Endothelial cell of umbilical vein (primary cell): ENCODE measurements around the gene CDC34. TPM values are rescaled to one million over a fixed set of nuclear protein-coding genes. Genes with fewer than 3 reads are reported as not detected.

ENCODE experiments used
- BruUV-seq: library from RNA; stranded (reverse); fragments of 400-500 nt; replicated peaks from 2 replicates; lab custom pipeline; 2021; lab: Mats Ljungman, UMichigan
- CTCF ChIA-PET: fragments of 300-600, 350-600 bp; sonication (Branson Sonifier 250); formaldehyde crosslinking; loops from one replicate; lab custom pipeline; 2021; ENCODE audit warnings: antibody characterized with exemption, inconsistent platforms; lab: Charles Lee
- POLR2A ChIA-PET: fragments of 300-600, 350-600 bp; sonication (Branson Sonifier 250); formaldehyde crosslinking; loops from one replicate; lab custom pipeline; 2021; ENCODE audit warnings: antibody characterized with exemption, inconsistent platforms; lab: Charles Lee
- DNase-seq: peaks from one replicate; pipeline ENCODE4 v3.0.0-alpha.2; 2011; ENCODE audit warnings: low read depth, low spot score
- FAIRE-seq: peaks from 2 replicates; lab custom pipeline; 2011; peaks lifted over from hg19 to GRCh38; lab: Jason Lieb, UNC
- H2AFZ ChIP-seq: 2 replicates; pipeline ENCODE4 v1.6.0; 2012; ENCODE audit warnings: low read depth, low read length, control low read depth, inconsistent platforms
- H3K27ac ChIP-seq: 2 replicates; pipeline ENCODE4 v1.5.1; 2011; ENCODE audit warnings: low read depth, mild to moderate bottlenecking, control low read depth, low read length, moderate library complexity; ENCODE audit not compliant: insufficient read depth
- H3K27me3 ChIP-seq, 2 experiments: 2 replicates each; pipeline versions ENCODE4 v1.6.0 to v1.6.1; 2011; ENCODE audit warnings: low read length in 2 of 2, mixed read lengths in 1 of 2; ENCODE audit not compliant: control insufficient read depth in 2 of 2, insufficient read depth in 2 of 2
- H3K36me3 ChIP-seq, 2 experiments: 2 replicates in 1 of 2; 3 replicates in 1 of 2; pipeline ENCODE4 v1.5.1; 2011; ENCODE audit warnings: low read length in 2 of 2, mild to moderate bottlenecking in 1 of 2, moderate library complexity in 1 of 2; ENCODE audit not compliant: control insufficient read depth in 2 of 2, insufficient read depth in 2 of 2; ENCODE audit errors: extremely low read depth in 1 of 2
- H3K4me1 ChIP-seq: 3 replicates; pipeline ENCODE4 v1.5.1; 2011; ENCODE audit warnings: mild to moderate bottlenecking, low read length; ENCODE audit not compliant: control insufficient read depth, insufficient read depth; ENCODE audit errors: extremely low read depth
- H3K4me2 ChIP-seq: 2 replicates; pipeline ENCODE4 v1.6.1; 2011; ENCODE audit warnings: low read length, control low read depth, mixed read lengths; ENCODE audit not compliant: insufficient read depth
- H3K4me3 ChIP-seq, 3 experiments: fragments of 200-600 bp in 1 of 3; sonication (generic), shearing (Covaris generic) in 1 of 3; replicated peaks in 1 of 3; 2 replicates each; pipeline ENCODE4 v1.5.1; 2011 to 2016; ENCODE audit warnings: control low read depth in 3 of 3, low read length in 3 of 3, mild to moderate bottlenecking in 2 of 3, inconsistent platforms in 1 of 3, low read depth in 1 of 3, moderate library complexity in 1 of 3; ENCODE audit not compliant: insufficient read depth in 1 of 3
- H3K79me2 ChIP-seq: 2 replicates; pipeline ENCODE4 v1.6.0; 2012; ENCODE audit warnings: low read length, inconsistent platforms; ENCODE audit not compliant: control insufficient read depth, insufficient read depth
- H3K9ac ChIP-seq: replicated peaks from 2 replicates; pipeline ENCODE3; 2011; ENCODE audit warnings: low read length, control low read depth; ENCODE audit not compliant: insufficient read depth; ENCODE audit errors: extremely low read depth
- H3K9me1 ChIP-seq: replicated peaks from 3 replicates; pipeline ENCODE4 v1.6.0; 2011; ENCODE audit warnings: mild to moderate bottlenecking, low read length; ENCODE audit not compliant: control insufficient read depth, insufficient read depth; ENCODE audit errors: extremely low read depth
- H3K9me3 ChIP-seq: replicated peaks from 2 replicates; pipeline ENCODE4 v1.5.1; 2012; ENCODE audit warnings: low read length, inconsistent platforms; ENCODE audit not compliant: control insufficient read depth, insufficient read depth
- H4K20me1 ChIP-seq: replicated peaks from 2 replicates; pipeline ENCODE3; 2011; ENCODE audit warnings: mild to moderate bottlenecking, low read length; ENCODE audit not compliant: control insufficient read depth, insufficient read depth; ENCODE audit errors: extremely low read depth
- MYC ChIP-seq: IDR thresholded peaks from one replicate; pipeline ENCODE4 v1.6.1; 2011; ENCODE audit warnings: mild to moderate bottlenecking, low read depth, low read length
- POLR2AphosphoS5 ChIP-seq: IDR thresholded peaks from 2 replicates; pipeline ENCODE4 v1.6.1; 2012; ENCODE audit warnings: low read depth, mild to moderate bottlenecking, control low read depth, low read length, moderate library complexity; ENCODE audit not compliant: insufficient read depth
- dilution Hi-C: fragments of 300-500 bp; cut with MboI; formaldehyde crosslinking; loops from one replicate; pipeline ENCODE4 v1.15.0; 2019; ENCODE audit warnings: low sequenced_read_pairs; ENCODE audit not compliant: extremely low pct_ligation_motif_present
- intact Hi-C: fragments of 100-400 bp; cut with micrococcal nuclease; formaldehyde crosslinking; loops from one replicate; pipeline ENCODE4 v1.10.0; 2022
- polyA plus RNA-seq, 4 experiments: library from polyadenylated mRNA; depleted of rRNA in 3 of 4; stranded (reverse) in 3 of 4; unstranded in 1 of 4; fragments of >200 nt; gene quantifications; 2 replicates each; pipeline versions ENCODE4 v1.2.1 to v1.2.3, GENCODE V29; 2011 to 2012; ENCODE audit warnings: missing spikeins in 1 of 4
- total RNA-seq: library from RNA; stranded (reverse); gene quantifications from 2 replicates; pipeline ENCODE4 v1.2.3, GENCODE V29; 2021
- TF ChIP-seq, protein P1 (sequence below): IDR thresholded peaks from 2 replicates; pipeline ENCODE4 v1.6.1; 2011; ENCODE audit not compliant: insufficient read depth, insufficient read length
- TF ChIP-seq, protein P2 (sequence below), 2 donors: IDR thresholded peaks; 1 replicate in 1 of 2; 2 replicates in 1 of 2; pipeline ENCODE4 v1.5.1; 2011; ENCODE audit warnings: low read length in 2 of 2, mild to moderate bottlenecking in 2 of 2, moderate library complexity in 2 of 2, control low read depth in 1 of 2, inconsistent platforms in 1 of 2, low read depth in 1 of 2; ENCODE audit not compliant: insufficient read depth in 1 of 2; ENCODE audit errors: extremely low read depth in 1 of 2

CDC34 gene
- total and polyA plus RNA-seq, 2 donors (not counting 3 experiments of a cell fraction or from before 2014, with no cell fraction given), result 90.4 to 92.9 TPM

DNA sequence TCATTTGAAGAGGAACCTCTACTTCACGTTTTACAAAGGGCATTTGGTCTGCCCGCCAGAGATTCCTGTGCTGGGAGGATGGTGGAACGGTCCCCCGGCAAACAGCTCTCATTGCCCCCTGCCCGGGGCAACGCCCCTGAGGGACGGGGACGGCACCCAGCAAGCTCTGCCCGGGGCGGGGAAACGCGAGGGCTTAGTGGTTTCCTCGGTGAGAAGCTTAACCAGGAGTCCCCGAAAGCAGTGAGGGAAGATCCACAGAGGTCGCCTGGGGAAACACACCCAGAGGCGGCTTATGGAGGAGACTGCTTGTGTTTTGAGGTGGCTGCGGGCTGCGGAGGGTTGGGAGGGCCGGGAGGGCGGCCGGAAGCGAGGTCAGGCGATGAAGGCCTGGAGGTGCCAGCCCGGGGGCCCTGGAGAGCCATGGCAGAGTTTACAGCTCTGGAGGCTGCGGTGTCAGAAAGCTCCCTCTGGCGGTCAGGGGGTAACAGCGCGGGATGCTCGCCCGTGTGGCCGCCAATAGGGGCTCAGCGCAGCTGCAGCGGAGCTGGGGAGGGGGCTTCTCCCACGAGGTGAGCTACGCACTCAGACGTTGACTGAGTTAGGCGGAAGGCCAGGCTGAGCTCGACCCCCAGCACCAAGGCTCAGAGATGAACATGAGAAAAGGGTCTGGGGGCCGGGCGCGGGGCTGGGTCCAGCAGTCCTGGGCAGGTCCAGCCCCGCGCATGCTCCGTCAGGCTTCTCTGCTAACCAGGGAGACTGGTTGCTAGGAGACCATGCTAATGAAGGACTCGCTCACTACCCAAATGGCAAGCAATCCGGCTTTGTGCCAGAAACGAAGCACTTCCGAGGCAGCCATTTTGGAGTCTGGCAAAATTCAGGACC is 24.9 kb upstream of the CDC34 start:
- Histone ChIP-seq H2AFZ (peak overlapping the region; percentile 63), H3K9me1 (no peaks in the 10 kb centered on the region), H3K4me3 (peak overlapping the region; percentile 26 to 91 (median 65)), H3K9me3 (no peaks in the 10 kb centered on the region), H3K36me3 (no peaks in the 10 kb centered on the region), H3K27me3 (no peaks in the 10 kb centered on the region), H3K27ac (peak overlapping the region; percentile 87), H3K4me2 (peak overlapping the region; percentile 32), H3K9ac (peak overlapping the region; percentile 78), H3K79me2 (peaks cover 8% of the 10 kb centered on the region), H4K20me1 (no peaks in the 10 kb centered on the region), H3K4me1 (peaks cover 18% of the 10 kb centered on the region)
- ChIA-PET CTCF (interaction anchor here (0.6 to 1.5 kb wide), 26 partner anchors 9 to 502 kb away, joined by 3 to 28 read pairs (median 4); partner anchors contain the start of genes CDC34 and MADCAM1), POLR2A (interaction anchor here (0.6 to 0.9 kb wide), 3 partner anchors 65 to 226 kb away, joined by 3 read pairs; no protein-coding TSS in a partner anchor)
- TF ChIP-seq MYC (peak; percentile 42), POLR2AphosphoS5 (peak; percentile 10)
- TF ChIP-seq, protein P1, sequence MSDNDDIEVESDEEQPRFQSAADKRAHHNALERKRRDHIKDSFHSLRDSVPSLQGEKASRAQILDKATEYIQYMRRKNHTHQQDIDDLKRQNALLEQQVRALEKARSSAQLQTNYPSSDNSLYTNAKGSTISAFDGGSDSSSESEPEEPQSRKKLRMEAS, result no peak
- TF ChIP-seq, protein P2, sequence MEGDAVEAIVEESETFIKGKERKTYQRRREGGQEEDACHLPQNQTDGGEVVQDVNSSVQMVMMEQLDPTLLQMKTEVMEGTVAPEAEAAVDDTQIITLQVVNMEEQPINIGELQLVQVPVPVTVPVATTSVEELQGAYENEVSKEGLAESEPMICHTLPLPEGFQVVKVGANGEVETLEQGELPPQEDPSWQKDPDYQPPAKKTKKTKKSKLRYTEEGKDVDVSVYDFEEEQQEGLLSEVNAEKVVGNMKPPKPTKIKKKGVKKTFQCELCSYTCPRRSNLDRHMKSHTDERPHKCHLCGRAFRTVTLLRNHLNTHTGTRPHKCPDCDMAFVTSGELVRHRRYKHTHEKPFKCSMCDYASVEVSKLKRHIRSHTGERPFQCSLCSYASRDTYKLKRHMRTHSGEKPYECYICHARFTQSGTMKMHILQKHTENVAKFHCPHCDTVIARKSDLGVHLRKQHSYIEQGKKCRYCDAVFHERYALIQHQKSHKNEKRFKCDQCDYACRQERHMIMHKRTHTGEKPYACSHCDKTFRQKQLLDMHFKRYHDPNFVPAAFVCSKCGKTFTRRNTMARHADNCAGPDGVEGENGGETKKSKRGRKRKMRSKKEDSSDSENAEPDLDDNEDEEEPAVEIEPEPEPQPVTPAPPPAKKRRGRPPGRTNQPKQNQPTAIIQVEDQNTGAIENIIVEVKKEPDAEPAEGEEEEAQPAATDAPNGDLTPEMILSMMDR (IDR thresholded peaks at IDR 0.05; ENCODE audit: extremely low read depth in 1 of 2, insufficient read depth in 1 of 2, low read depth in 1 of 2, low read length in 2 of 2), result peak; percentile 97 to 100
- intact Hi-C loops (loop anchor here (1.0 to 10.0 kb wide), 3 partner anchors 17 to 212 kb away; partner anchors contain the start of gene PLPP2), dilution Hi-C loops (no loop called here)
- DNase-seq (peak; percentile 100), FAIRE-seq (peak; percentile 100)
- no TSS peak for BruUV-seq
